Nephron (organoid): ENCODE results near the gene ITGA11.

Experiments used
- H3K27ac Mint-ChIP-seq, 3 experiments: 2 replicates each; pipeline ENCODE4 v1.8.0; 2020; ENCODE audit warnings: mixed read lengths in 3 of 3, mild to moderate bottlenecking in 2 of 3, moderate library complexity in 1 of 3
- H3K27me3 Mint-ChIP-seq: 2 replicates; pipeline ENCODE4 v1.8.0; 2021; ENCODE audit warnings: low read depth, mild to moderate bottlenecking, moderate library complexity, mixed read lengths
- H3K36me3 Mint-ChIP-seq: 2 replicates; pipeline ENCODE4 v1.8.0; 2020; ENCODE audit warnings: low read depth, mixed read lengths
- H3K4me1 Mint-ChIP-seq: 2 replicates; pipeline ENCODE4 v1.8.0; 2020; ENCODE audit warnings: mixed read lengths
- H3K4me3 Mint-ChIP-seq, 3 experiments: 2 replicates each; pipeline ENCODE4 v1.8.0; 2020; ENCODE audit warnings: mild to moderate bottlenecking in 3 of 3, mixed read lengths in 3 of 3, moderate library complexity in 2 of 3
- H3K9me3 Mint-ChIP-seq: 2 replicates; pipeline ENCODE4 v1.8.0; 2020; ENCODE audit warnings: mixed read lengths
- CTCF ChIP-seq, 3 experiments: fragments of 200-600 bp; sonication (generic); IDR thresholded peaks; one replicate each; pipeline ENCODE4 v1.5.0; 2021; ENCODE audit warnings: antibody characterized with exemption in 3 of 3; ENCODE audit not compliant: unreplicated experiment in 3 of 3

Gene ITGA11

GRCh38 chr15:68262514-68263356 is 169.2 kb downstream of the ITGA11 start:
- no peaks in the 10 kb centered on the region for H3K4me1 Mint-ChIP-seq
- no peaks in the 10 kb centered on the region for H3K9me3 Mint-ChIP-seq
- no peaks in the 10 kb centered on the region for H3K36me3 Mint-ChIP-seq
- peaks cover 10% of the 10 kb centered on the region for H3K27me3 Mint-ChIP-seq
- no peak overlapping the region for H3K27ac Mint-ChIP-seq
- TF ChIP-seq CTCF (IDR thresholded peaks at IDR 0.05; ENCODE audit: unreplicated experiment in 3 of 3), result no peak
- H3K4me3 Mint-ChIP-seq, result no peak overlapping the region

- Mint-ChIP-seq H3K9me3 (no peaks in the 10 kb centered on the region), H3K27ac (no peak overlapping the region), H3K27me3 (peaks cover 10% of the 10 kb centered on the region), H3K4me3 (no peak overlapping the region), H3K36me3 (no peaks in the 10 kb centered on the region), H3K4me1 (no peaks in the 10 kb centered on the region)
- TF ChIP-seq CTCF (IDR thresholded peaks at IDR 0.05; ENCODE audit: unreplicated experiment in 3 of 3), result no peak
Measured at GRCh38 chr15:68261980-68262379, 170.0 kb downstream of the ITGA11 start.

- Mint-ChIP-seq H3K4me1 (no peaks in the 10 kb centered on the region), H3K36me3 (no peaks in the 10 kb centered on the region), H3K4me3 (no peak overlapping the region), H3K9me3 (no peaks in the 10 kb centered on the region), H3K27me3 (peaks cover 10% of the 10 kb centered on the region), H3K27ac (no peak overlapping the region)
- no peak for TF ChIP-seq CTCF (IDR thresholded peaks at IDR 0.05; ENCODE audit: unreplicated experiment in 3 of 3)
Measured at GRCh38 chr15:68261241-68261640, 170.7 kb downstream of the ITGA11 start.

GRCh38 chr15:68259883-68260282 is 172.1 kb downstream of the ITGA11 start:
- no peak for TF ChIP-seq CTCF (IDR thresholded peaks at IDR 0.05; ENCODE audit: unreplicated experiment in 3 of 3)
- no peaks in the 10 kb centered on the region for H3K36me3 Mint-ChIP-seq
- H3K4me1 Mint-ChIP-seq, result no peaks in the 10 kb centered on the region
- H3K9me3 Mint-ChIP-seq, result no peaks in the 10 kb centered on the region
- no peak overlapping the region for H3K27ac Mint-ChIP-seq
- H3K4me3 Mint-ChIP-seq, result no peak overlapping the region
- H3K27me3 Mint-ChIP-seq, result peaks cover 10% of the 10 kb centered on the region

GRCh38 chr15:68258692-68259091 is 173.3 kb downstream of the ITGA11 start:
- no peak for TF ChIP-seq CTCF (IDR thresholded peaks at IDR 0.05; ENCODE audit: unreplicated experiment in 3 of 3)
- Mint-ChIP-seq H3K36me3 (no peaks in the 10 kb centered on the region), H3K27me3 (peaks cover 7% of the 10 kb centered on the region), H3K27ac (no peak overlapping the region), H3K4me1 (no peaks in the 10 kb centered on the region), H3K9me3 (no peaks in the 10 kb centered on the region), H3K4me3 (no peak overlapping the region)
